PC-9 (cell line): ENCODE results near the gene SAXO2. TPM values are rescaled to one million over a fixed set of nuclear protein-coding genes. Genes with fewer than 3 reads are reported as not detected.
"Not testable (repeated sequence)": the region's sequence is repeated elsewhere in the genome, so short reads cannot be mapped to it uniquely, and the experiment has no call there.

Experiments used
- BruUV-seq: library from RNA; stranded (reverse); fragments of 400-500 nt; replicated peaks from 2 replicates; lab custom pipeline; 2021; lab: Mats Ljungman, UMichigan
- CTCF ChIA-PET: fragments of 300-600 bp; sonication (Branson Sonifier 250); formaldehyde crosslinking; loops from one replicate; lab custom pipeline; 2022; ENCODE audit warnings: antibody characterized with exemption; lab: Charles Lee
- POLR2A ChIA-PET: fragments of 300-600 bp; sonication (Branson Sonifier 250); formaldehyde crosslinking; loops from one replicate; lab custom pipeline; 2022; ENCODE audit warnings: antibody characterized with exemption; ENCODE audit not compliant: unreplicated experiment; lab: Charles Lee
- DNase-seq, 2 experiments: peaks; one replicate each; pipeline versions ENCODE4 v3.0.0 to v3.0.0-alpha.2; 2015 to 2022; ENCODE audit warnings: mixed read lengths in 1 of 2
- H2AFZ ChIP-seq: fragments of 200-600 bp; sonication (generic); 2 replicates; pipeline ENCODE4 v1.8.1; 2017; ENCODE audit warnings: antibody characterized with exemption
- H3F3A ChIP-seq: fragments of 200-600 bp; sonication (generic); 2 replicates; pipeline ENCODE4 v1.8.1; 2017; ENCODE audit warnings: antibody characterized with exemption, mild to moderate bottlenecking, low read depth; ENCODE audit not compliant: insufficient read depth
- H3K27ac ChIP-seq: fragments of 200-600 bp; sonication (generic); 2 replicates; pipeline ENCODE4 v1.6.1; 2016; ENCODE audit warnings: mixed run types
- H3K27me3 ChIP-seq: fragments of 200-600 bp; sonication (generic); 2 replicates; pipeline ENCODE4 v1.6.1; 2016; ENCODE audit warnings: low read depth, mixed run types; ENCODE audit not compliant: insufficient read depth
- H3K36me3 ChIP-seq: fragments of 200-600 bp; sonication (generic); 2 replicates; pipeline ENCODE4 v1.6.1; 2016; ENCODE audit warnings: low read depth, mixed run types
- H3K4me1 ChIP-seq: fragments of 200-600 bp; sonication (generic); replicated peaks from 2 replicates; pipeline ENCODE4 v1.6.1; 2016; ENCODE audit warnings: mixed run types; ENCODE audit not compliant: insufficient read depth
- H3K4me2 ChIP-seq: fragments of 200-600 bp; sonication (generic); 2 replicates; pipeline ENCODE4 v1.6.1; 2017; ENCODE audit warnings: mixed run types
- H3K4me3 ChIP-seq: fragments of 200-600 bp; sonication (generic); 2 replicates; pipeline ENCODE4 v1.6.1; 2016; ENCODE audit warnings: mixed run types
- H3K79me2 ChIP-seq: fragments of 200-600 bp; sonication (generic); 2 replicates; pipeline ENCODE4 v1.6.1; 2017; ENCODE audit warnings: low read depth, mixed run types
- H3K9me2 ChIP-seq: fragments of 200-600 bp; sonication (generic); 2 replicates; pipeline ENCODE4 v1.8.1; 2017; ENCODE audit warnings: mild to moderate bottlenecking; ENCODE audit not compliant: insufficient read depth
- H3K9me3 ChIP-seq: fragments of 200-600 bp; sonication (generic); 2 replicates; pipeline ENCODE4 v1.8.1; 2016; ENCODE audit warnings: low read depth; ENCODE audit not compliant: insufficient read depth
- H4K20me1 ChIP-seq: fragments of 200-600 bp; sonication (generic); 2 replicates; pipeline ENCODE4 v1.8.1; 2017; ENCODE audit not compliant: insufficient read depth
- CTCF ChIP-seq: fragments of 200-600 bp; sonication (generic); conservative IDR thresholded peaks from 2 replicates; pipeline ENCODE4 v1.6.1; 2017; ENCODE audit warnings: mixed run types, antibody characterized with exemption, mild to moderate bottlenecking, moderate library complexity
- EZH2 ChIP-seq: fragments of 200-600 bp; sonication (generic); IDR thresholded peaks from 2 replicates; pipeline ENCODE4 v1.8.0; 2017; ENCODE audit warnings: antibody characterized with exemption, low read depth
- intact Hi-C: fragments of 100-400 bp; cut with micrococcal nuclease; formaldehyde crosslinking; loops from one replicate; pipeline ENCODE4 v1.10.0; 2022; ENCODE audit not compliant: unreplicated experiment
- total RNA-seq: library from RNA; stranded (reverse); gene quantifications from 2 replicates; pipeline ENCODE4 v1.2.3, GENCODE V29; 2021

Gene SAXO2
- total RNA-seq, 1 experiment from 2014 or later = 1.7 TPM

- H3K4me2 ChIP-seq = peak overlapping the region; percentile 87
- DNase-seq = peak in 1 of 2 experiments; percentile 83
- H3K27me3 ChIP-seq = no peaks in the 10 kb centered on the region
- H3F3A ChIP-seq = peaks cover 12% of the 10 kb centered on the region; the same call in 1 of the 2 replicates
- peak overlapping the region; percentile 79 for H2AFZ ChIP-seq
- no peaks in the 10 kb centered on the region for H3K9me2 ChIP-seq
- ChIA-PET CTCF (no interaction called here), POLR2A (no interaction called here)
- peaks cover 25% of the 10 kb centered on the region for H3K79me2 ChIP-seq
- peaks cover 17% of the 10 kb centered on the region for H3K4me1 ChIP-seq
- peaks cover 8% of the 10 kb centered on the region; the same call in 1 of the 2 replicates for H3K36me3 ChIP-seq
- no peak overlapping the region for H3K27ac ChIP-seq
- H3K4me3 ChIP-seq = peak overlapping the region; percentile 58
- no TSS peak for BruUV-seq
- intact Hi-C loops = no loop called here
- no peaks in the 10 kb centered on the region for H4K20me1 ChIP-seq
- no peaks in the 10 kb centered on the region for H3K9me3 ChIP-seq
- TF ChIP-seq EZH2 (no peak), CTCF (no peak)
These were observed 732 bp downstream of the SAXO2 start for GRCh38 chr15:82263350-82263749.

- CTCF ChIA-PET, POLR2A ChIA-PET, H4K20me1 ChIP-seq, H3K9me2 ChIP-seq, H3K4me3 ChIP-seq, H3K36me3 ChIP-seq, H3K4me1 ChIP-seq, DNase-seq, H3K4me2 ChIP-seq, H3F3A ChIP-seq, H2AFZ ChIP-seq, H3K27ac ChIP-seq, H3K9me3 ChIP-seq, BruUV-seq, intact Hi-C loops, H3K27me3 ChIP-seq, H3K79me2 ChIP-seq: not testable (repeated sequence)
These were observed 4.5 kb downstream of the SAXO2 start for GRCh38 chr15:82267137-82267536.

- DNase-seq, H3K36me3 ChIP-seq, H3K4me2 ChIP-seq, CTCF ChIA-PET, H3K4me3 ChIP-seq, H3F3A ChIP-seq, H3K9me3 ChIP-seq, BruUV-seq, POLR2A ChIA-PET, H3K9me2 ChIP-seq, H3K79me2 ChIP-seq, H2AFZ ChIP-seq, H4K20me1 ChIP-seq, H3K27me3 ChIP-seq, H3K4me1 ChIP-seq, intact Hi-C loops, H3K27ac ChIP-seq: not testable (repeated sequence)
These were observed 5.8 kb downstream of the SAXO2 start for GRCh38 chr15:82268454-82268853.

GRCh38 chr15:82272154-82272553, 9.5 kb downstream of the SAXO2 start:
- H3K27me3 ChIP-seq = no peaks in the 10 kb centered on the region
- intact Hi-C loops = no loop called here
- H3K4me2 ChIP-seq = no peak overlapping the region
- H3K27ac ChIP-seq = no peak overlapping the region
- no peaks in the 10 kb centered on the region for H3K9me2 ChIP-seq
- TF ChIP-seq EZH2 (no peak), CTCF (no peak)
- no peaks in the 10 kb centered on the region for H3K79me2 ChIP-seq
- DNase-seq = no peak
- ChIA-PET CTCF (no interaction called here), POLR2A (no interaction called here)
- no TSS peak for BruUV-seq
- no peaks in the 10 kb centered on the region for H3F3A ChIP-seq
- H3K9me3 ChIP-seq = no peaks in the 10 kb centered on the region
- H3K36me3 ChIP-seq = no peaks in the 10 kb centered on the region
- H3K4me1 ChIP-seq = no peaks in the 10 kb centered on the region
- no peak overlapping the region for H2AFZ ChIP-seq
- H4K20me1 ChIP-seq = no peaks in the 10 kb centered on the region
- no peak overlapping the region for H3K4me3 ChIP-seq
